CD4-positive, alpha-beta T cell treated with Interleukin-2 at 100 ng/mL for 4 hours (primary cell): ENCODE data around the gene CNOT1.
"Not testable (repeated sequence)": the region's sequence is repeated elsewhere in the genome, so short reads cannot be mapped to it uniquely, and the experiment has no call there.

ENCODE experiments used
- DNase-seq: peaks from one replicate; pipeline ENCODE4 v3.0.0-alpha.2; 2020; ENCODE audit warnings: low spot score

Gene CNOT1

DNA sequence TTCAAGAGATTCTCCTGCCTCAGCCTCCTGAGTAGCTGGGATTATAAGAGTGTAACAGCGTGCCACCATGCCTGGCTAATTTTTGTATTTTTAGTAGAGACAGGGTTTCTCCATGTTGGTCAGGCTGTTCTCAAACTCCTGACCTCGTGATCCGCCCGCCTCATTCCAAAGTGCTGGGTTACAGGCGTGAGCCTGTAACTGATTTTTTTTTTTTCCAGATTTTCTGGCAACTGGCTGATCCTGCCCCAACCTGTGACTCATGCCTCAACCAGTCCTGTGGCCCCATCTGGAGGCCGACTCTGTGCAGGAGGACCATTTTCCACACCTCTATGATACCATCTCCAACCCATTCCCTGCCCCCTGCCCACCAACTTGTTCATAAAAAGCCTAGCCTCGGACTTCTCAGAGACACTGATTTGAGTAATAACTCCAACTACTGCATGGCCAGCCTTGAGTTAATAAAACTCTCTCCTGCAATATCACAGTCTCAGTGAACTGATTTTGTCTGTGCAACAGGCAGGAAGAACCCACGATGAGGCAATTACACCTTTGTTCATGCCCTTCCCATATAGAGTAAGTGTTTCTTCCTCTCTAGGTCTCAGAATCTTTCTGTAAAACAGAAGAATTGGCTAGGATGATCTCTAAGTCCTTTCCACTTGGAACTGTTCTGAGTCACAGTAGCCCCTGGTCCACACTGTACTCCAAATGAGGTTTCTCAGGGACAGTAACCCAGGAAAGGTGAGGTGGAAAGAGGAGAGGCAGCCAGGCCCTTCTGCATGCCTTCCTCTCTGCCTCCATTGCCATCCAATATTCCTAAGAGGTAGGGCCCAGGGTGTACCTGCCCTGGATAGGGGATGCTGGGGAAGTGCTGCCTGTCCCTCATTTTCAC, 8.8 kb upstream of the CNOT1 start:
- no peak for DNase-seq

DNA sequence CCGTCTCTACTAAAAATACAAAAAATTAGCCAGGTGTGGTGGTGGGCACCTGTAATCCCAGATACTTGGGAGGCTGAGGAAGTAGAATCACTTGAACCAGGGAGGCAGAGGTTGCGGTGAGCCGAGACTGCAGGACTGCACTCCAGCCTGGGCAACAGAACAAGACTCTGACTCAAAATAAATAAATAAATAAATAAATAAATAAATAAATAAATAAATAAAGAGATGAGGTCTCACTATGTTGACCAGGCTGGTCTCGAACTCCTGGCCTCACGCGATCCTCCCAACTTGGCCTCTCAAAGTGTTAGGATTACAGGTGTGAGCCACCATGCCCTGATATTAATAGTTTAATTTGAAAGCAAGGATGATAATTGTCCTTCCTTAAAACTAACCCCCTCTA, 7.4 kb upstream of the CNOT1 start:
- DNase-seq = not testable (repeated sequence)

DNA sequence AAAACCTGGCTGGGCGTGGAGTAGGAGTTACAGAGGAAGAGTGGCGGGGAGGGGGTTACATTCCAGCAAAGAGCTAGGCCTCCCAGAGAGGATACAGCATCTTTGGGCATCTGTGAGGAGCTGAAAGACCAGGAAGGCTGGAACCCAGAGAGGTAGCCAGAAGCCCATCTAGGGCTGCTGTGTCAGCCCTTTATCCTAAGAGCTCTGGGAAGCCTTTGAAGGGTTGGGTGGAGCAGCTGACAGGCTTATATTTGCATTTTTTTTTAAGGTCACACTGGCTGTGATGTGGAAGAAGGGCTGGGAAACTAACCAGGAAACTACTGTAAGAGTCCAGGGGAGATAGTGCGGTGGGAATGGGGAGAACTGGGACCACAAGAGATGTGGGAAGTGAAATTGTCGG, 6.8 kb upstream of the CNOT1 start:
- no peak for DNase-seq

DNA sequence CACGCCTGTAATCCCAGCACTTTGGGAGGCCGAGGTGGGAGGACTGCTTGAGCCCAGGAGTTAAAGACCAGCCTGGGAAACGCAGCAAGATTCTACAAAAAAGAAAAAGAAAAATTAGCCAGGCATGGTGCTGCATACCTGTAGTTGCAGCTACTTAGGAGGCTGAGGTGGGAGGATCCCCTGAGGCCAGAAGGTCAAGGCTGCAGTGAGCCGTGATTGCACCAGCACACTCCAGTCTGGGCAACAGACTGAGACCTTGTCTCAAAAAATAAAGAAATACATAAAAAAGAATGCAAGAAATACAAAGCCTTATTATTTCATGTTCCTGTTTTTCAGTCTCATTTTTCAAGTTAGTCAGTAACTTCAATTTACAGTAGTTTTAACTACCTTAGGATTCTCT, 5.9 kb upstream of the CNOT1 start:
- DNase-seq = no peak

DNA sequence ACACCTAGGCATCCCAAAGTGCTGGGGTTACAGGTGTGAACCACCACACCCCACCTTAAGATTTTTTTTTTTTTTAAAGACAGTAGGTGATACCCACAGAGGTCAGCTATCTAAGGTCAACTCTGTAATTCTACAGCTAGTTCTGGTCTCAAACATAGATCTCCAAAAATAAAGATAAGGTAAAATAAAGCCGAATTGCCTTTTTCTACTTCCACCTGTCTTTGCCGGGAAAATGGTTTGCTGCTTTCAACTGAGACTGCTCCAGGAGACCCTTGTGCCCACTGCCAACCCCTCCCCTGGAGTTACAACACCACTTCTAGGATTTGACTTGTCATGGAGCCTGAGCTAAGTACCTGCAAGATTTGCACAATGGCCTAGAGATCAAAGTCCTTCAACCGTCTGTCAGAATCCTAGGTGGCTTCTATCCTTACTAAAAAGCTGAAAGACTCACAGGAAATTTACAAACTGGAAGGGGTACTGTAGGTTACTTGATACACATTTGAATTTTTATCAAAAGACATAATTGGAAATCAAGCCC, 4.7 kb upstream of the CNOT1 start:
- DNase-seq = no peak

DNA sequence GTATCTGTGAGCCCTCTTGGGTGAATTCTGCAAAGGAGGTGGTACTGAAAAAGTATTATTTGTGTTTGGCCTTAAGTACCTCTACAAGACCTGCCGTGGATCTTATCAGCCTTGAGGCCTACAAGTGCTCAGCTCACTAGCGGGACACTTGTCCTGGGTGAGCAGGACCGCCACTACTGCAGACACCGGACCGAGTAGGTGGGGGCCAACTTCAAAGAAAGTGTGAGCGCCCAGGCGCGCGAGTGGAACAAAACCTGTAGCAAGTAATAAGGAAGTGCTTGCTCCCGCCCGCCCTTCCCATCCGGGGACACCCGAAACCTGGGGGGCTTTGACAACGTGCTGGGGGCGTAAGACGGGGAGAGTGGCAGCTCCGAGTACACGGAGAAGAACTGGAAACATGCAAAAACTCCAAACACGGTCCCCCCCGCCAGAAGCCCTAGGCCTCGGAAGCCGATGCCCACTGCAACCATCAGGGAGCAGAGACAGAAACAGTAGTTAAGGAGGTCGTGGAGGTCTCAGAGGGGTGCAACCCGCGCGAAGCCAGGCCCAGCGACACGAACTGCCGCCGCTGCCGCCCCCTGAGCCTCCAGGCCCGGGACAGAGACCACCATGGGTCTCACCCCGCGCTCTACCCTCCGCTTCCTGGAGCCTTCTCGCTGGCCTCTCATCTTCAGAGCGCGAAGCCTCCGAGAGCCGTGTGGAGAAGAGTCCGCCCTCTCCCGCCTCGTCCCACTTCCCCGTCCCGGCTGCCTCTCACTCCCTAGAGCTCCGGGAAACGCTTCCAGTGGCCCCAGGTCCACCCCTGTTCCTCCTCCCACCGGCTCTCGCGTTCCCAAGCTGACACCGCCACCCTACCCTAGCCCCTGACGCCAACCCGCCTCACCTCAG, 537 bp downstream of the CNOT1 start:
- peak; percentile 47 for DNase-seq

DNA sequence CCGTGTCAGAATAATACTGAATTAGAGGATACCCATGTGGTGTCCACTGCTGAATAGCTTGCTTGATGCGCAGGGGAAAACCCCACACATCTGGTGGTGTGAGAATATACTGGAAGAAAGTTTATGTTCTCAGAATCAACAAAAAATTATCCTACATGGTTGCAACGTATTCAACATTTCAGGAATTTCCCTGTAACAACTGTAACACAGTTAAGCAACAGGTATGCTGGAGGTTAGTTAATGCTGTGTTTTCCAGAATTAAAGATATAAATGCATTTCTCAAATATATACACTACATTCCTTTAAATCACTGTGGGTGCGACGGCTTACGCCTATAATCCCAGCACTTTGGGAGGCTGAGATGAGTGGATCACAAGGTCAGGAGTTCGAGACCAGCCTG, 5.4 kb downstream of the CNOT1 start:
- DNase-seq = no peak

DNA sequence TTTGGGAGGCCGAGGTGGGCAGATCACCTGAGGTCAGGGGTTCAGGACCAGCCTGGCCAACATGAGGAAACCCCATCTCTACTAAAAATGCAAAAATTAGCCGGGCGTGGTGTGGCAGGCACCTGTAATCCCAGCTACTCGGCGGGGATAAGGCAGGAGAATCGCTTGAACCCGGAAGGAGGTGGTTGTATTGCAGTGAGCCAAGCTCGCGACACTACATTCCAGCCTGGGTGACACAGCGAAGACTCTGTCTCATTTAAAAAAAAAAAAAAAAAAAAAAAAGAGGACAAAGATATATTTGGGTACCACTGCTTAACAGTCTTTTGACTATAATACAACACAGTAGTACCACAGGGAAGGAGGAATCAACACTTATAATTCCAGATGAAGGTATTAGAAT, 9.2 kb downstream of the CNOT1 start:
- no peak for DNase-seq

DNA sequence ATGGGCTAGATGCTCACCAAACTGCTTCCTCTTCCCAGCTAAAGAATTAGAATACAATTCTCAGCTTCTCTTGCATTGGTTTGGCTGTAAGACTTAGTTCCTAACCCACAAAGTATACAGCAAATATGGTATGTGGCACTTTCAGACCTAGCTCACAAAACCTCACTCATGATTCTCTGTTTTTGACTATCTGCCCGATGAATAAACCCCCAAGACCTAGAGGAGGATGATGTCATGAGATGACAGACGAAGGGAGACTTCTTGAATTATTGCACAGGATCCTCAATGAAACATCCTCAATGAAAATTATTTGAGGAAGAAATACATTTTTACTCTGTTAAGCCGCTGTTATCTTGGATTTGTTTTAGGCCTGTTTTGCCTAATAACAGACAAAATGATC, 14.3 kb downstream of the CNOT1 start:
- DNase-seq = no peak

DNA sequence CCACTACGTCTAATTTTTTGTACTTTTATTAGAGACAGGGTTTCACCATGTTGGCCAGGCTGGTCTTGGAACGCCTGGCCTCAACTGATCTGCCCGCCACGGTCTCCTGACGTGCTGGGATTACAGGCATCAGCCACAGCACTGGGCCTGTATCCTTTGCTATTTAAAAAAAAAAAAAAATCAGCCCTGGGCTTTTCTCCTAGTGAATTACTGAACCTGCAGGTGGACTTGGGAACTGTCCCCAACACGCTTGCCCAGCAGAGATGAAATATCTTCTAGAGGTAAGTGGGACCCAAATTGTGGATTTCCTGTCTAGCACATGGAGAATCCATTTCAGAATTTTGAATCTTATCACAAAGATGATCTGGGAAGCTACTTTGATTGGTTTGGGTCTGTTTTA, 14.8 kb downstream of the CNOT1 start:
- DNase-seq = no peak

DNA sequence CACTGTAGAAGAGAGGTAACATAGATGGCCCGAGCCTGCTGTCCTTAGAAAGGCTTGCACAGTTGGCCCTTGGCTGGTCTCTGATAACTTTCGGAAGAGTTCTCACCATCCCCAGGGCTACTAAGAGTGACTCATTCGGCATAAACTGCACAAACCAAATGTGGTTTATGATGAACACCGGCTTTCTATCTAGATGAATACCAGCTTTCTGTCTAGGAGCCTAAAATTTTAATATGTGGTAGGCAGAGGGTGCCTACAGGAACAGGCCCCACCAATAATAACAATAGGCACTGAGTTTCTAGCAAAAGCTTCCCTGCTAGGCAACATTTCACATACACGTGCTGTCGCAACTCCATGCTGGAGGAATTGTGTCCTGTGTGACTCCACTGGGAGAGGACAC, 15.4 kb downstream of the CNOT1 start:
- no peak for DNase-seq

DNA sequence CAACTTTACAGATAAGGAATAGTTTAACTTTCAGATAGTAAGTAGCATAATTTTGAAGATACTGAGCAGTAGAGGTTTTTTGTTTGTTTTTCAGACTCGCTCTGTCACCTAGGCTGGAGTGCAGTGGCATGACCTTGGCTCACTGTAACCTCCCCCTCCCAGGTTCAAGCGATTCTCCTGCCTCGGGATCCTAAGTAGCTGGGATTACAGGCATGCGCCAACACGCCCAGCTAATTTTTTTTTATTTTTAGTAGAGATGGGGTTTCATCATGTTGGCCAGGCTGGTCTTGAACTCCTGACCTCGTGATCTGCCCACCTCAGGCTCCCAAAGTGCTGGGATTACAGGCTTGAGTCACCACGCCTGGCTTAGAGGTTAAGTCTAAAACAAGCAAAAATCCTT, 16.7 kb downstream of the CNOT1 start:
- not testable (repeated sequence) for DNase-seq

DNA sequence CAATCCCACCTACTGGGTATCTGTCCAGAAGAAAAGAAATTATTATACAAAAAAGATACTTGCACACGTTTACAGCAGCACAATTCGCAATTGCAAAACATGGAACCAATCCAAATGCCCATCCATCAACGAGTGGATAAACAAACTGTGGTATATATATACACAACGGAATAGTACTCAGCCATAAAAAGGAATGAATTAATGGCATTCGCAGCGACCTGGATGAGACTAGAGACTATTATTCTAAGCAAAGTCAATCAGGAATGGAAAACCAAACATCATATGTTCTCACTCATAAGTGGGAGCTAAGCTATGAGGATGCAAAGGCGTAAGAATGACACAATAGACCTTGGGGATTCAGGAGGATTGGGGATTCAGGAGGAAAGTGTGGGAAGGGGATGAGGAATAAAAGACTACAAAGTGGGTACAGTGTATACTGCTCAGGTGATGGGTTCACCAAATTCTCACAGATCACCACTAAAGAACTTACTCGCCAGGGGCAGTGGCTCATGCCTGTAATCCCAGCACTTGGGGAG, 21.0 kb downstream of the CNOT1 start:
- DNase-seq = no peak

DNA sequence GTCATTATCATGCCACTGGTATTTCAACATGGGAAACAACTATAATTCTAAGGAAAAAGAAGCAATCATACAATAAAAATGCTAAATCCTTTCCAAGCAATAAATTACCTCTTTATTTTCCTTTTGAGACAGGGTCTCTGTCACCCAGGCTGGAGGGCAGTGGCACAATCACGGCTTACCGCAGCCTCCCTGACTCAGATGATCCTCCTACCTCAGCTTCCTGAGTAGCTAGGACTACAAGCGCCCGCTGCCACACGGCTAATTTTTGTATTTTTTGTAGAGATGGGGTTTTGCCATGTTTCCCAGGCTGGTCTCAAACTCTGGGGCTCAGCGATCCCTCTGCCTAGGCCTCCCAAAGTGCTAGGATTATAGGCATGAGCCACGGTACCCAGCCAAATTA, 24.1 kb downstream of the CNOT1 start:
- no peak for DNase-seq

DNA sequence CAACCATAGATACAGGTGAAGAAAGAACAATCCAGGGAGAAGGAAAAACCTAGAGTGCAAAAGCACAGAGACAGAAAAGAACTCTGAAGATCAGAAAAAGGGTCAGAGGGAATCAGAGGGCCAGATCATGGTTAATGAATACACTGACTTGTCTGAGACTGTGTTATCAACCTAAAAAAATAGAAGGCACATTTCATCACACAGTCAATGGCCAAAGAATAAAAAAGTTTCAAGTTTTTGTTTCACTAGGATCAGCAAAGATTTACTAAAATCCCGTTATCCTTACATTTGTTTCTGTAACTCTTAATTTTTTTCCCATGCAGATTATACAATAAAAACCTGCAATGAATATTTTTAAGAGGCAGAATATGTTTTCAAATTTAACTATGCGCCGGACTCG, 38.5 kb downstream of the CNOT1 start:
- DNase-seq = no peak

DNA sequence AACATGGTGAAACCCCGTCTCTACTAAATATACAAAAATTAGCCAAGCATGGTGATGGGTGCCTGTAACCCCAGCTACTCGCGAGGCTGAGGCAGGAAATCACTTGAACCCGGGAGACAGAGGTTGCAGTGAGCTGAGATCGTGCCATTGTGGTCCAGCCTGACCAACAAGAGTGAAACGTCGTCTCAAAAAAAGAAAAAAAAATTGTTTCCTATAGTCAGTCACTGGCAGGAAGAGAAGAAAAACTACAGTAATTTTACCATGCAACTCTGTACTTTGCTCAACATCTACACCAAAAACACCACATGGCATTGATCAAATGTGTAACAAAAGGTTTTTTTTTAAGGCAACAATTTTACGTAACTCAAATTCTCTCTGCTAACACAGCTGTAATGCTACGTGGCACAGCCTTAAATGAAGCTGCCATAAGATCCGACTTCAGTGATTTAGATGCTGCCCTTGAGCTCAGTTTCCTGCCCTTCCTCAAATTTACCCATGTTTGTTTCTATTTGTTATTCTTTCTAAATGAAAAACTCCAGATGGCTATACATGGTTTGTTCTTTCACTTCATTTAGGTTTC, 40.2 kb downstream of the CNOT1 start:
- no peak for DNase-seq

DNA sequence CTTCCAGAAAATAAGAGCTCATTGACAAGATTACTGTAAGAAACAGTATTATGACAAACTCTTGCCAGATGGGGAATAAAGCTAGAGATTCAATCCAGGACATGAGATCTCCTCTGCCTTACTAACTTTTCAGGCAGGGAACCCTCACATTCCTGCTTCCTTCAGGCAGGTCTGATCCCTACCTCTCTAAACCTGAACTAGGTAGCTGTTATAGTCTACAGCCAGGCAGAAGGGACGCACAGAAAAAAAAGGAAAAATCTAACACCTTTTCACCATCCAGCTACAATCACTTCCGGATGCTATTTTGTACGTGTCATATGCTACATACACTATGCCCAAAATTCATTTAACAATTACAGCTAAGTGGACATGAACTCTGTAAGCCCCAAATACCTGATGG, 41.2 kb downstream of the CNOT1 start:
- DNase-seq = no peak

DNA sequence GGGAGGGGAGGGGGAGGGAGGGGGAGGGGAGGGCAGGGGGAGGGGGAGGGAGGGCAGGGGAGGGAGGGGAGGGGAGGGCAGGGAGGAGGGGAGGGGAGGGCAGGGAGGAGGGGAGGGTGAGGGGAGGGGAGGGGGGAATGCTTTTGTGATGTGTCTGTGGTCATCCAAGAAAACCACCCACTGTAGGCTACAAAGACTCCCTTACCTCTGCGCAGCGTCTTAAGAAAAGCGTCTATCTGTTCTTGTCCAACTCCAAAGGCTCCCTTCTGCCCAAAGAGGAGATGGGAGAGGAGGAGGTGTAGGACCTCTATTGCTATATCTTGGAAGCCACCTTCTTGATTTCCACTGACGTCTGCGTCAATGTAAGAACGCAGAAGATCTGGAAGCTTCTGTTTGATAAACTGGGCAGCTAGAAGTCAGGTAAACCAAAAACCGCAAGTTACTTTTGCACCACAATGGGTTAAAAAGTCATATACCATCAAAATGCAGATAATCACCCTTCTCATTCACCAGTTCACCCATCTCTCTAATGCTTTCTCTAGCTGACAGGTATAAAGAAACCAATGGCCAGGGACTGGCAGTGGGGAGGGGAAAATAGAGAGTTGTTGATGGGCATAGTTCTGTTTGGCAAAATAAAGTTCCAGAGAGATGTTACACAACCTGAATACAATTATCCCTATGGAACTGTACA, 43.1 kb downstream of the CNOT1 start:
- DNase-seq = no peak

DNA sequence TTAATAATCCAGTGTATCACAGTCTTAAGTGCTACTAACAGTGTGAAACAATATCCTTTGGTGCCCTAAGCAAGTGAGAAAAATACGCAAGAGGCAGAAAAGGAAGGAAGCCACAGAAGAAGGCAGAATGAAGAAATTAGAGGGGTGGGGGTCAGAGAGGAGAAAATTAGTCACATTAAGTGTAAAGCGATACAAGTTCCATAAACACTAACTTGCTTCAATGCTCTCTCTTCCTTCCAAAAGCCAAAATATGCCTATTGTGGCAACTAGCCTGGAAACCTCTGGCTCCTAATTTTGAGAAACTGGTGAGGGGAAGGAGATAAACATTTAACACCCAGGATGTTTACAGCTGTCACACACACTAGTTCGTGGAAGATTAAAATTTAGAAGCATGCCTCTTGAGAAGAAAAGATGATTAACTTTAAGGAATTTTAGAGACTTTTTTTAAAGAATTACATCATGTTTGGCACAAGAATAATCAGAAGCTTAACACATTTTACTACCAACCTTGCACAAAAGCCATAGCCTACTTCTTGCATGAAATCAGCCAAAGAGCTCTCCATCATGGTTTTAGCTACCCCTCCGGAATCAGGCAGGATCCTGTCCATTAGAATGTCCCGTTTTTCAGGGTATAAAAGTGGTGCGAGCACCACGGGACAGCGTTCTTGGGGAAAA, 44.7 kb downstream of the CNOT1 start:
- no peak for DNase-seq

DNA sequence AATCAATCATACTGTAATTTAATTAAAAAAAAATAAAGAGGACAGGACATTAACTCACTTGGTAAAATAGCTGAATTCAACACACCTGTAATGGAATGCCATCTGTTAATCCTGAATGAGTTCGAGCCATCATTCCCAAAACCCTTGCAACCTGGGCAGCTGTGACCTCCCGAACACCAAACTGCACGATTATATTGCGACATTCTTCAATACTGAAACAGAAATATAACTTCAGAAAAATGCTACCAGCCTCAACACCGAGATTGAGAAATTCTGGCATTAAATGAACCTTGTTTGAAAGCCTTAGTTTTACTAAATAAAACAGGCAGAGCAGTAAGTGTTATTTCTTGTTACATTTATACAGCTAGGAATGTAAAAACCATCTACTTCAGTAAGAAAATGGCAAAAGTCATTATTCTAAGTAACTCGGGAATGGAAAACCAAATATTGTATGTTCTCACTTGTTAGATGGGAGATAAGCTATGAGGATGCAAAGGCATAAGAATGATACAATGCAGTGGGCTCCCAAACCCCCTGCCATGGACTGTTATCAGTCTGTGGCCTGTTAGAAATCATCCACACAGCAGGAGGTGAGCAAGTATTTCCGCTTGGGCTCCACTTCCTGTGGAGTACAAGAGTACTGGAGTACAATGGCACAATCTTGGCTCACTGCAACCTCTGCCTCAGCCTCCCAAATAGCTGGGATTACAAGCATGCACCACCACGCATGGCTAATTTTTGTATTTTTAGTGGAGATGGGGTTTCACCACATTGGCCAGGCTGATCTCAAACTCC, 46.5 kb downstream of the CNOT1 start:
- no peak for DNase-seq
